NCI-H2171 (cell line): ENCODE measurements around the gene RIT2.

Source experiments
- DNase-seq: peaks from one replicate; lab custom pipeline; 2025; lab: John Stamatoyannopoulos, UW

Gene RIT2

DNA sequence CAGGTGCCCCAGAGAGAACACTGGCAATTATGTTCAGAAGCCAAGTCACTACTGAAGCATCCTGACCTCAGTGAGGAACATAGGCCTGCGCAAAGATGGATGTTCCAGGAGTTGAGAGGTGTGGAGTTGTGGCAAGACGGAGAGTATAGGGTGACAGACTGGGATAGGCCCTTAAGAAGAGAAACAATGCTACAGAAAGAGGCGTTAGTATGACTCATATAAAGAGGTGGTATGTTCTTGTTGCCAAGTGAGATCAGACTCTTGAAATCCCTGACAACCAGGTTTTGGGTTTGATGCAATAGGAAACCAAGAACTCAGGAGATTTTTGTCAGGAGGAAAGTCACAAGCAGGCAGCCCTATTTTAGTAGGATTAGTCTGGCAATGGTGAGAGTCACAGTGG, 185.6 kb downstream of the RIT2 start:
- DNase-seq = no peak

DNA sequence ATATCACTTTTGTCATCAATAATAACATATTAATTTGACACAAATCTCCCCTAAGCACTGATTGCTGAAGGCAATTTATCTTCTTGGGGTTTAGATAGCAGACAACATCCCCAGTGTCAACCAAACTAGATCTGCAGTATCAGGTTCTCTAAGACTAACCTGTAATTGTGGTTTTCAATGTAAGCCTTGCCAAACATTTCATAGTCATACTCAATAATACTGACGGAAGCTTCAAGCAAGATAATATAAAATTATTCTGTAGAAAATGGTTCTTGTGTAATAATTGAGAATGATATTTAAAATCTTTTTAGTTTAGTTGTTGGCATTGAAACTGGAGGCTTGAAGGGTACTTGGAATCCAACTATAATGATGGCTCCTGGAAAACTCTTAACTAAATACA, 186.3 kb downstream of the RIT2 start:
- DNase-seq = no peak

DNA sequence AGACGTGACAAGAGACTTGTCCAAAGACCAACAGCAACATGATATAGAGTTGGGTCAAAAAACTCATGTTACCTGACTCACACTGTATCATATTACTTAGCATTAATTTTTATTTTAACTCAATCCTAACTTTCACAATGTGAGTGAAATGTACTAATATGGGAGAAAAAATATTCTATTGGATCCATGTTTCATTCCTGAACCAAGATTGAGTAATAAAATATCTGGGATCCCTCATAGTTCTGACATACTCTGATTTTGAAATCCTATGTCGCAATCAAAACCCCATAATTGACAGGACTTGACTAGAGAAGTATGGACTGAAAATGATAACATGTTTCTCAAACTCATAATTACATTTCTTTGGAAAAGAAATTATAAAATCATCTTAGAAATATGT, 190.4 kb downstream of the RIT2 start:
- no peak for DNase-seq

DNA sequence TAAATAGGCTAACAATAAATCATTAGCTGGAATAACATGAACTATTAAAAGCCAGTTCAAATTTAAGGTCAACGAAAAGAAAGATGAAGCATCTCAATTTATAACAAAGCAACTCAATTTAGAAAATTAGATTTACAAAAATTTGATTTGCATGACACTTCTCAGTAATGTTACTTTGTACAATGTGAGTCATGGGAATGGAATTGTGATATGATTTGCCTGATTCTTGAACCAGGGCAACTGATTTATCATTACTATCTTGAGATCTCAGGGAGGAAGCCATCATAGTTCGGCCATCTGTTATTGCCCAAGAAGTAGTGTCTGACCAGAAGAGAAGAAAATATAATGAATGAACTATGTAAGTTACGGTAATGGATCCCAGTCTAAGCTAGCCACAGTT, 193.1 kb downstream of the RIT2 start:
- DNase-seq = no peak

DNA sequence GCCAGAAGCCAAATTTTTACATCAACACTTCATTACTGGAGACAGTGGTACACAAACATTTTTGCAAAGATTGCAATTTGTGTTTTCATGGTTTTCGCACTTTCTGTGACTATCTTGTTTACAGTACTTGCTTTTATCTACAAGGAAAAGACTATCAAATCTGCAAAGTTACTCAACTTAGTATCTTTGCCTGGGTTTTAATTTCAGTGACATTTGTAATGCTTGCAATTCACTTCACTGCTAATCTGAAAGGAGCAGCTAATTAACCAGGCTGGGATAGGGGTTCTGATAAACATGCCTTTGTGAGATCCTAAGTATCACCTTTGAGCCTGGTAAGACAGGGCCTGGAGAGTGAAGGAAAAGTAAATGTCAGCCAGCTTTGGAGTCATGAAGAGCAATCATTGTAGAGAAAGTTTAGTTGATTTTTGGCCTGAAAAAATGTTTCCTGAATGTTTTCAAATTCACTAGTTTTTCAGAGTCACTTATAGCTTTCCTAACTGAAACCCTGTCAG, 194.2 kb downstream of the RIT2 start:
- DNase-seq = no peak

DNA sequence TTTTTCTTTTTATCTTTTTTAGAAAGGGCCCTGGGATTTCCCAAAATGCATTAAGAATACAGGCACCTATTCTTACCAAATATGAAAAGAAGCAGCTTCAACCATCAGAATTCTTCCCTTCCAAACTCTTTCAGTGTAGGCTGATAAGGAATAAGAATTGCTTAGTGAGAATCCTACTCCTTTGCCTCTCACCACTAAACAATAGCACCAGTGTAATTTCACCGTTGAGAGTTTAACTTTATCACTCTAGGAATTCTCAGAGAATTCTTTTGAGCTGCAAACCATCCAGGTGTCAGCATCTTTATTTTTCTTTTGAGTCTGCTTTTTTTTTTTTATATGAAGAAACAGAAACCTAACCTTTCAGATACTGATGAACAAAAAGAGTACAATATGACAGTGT, 194.9 kb downstream of the RIT2 start:
- no peak for DNase-seq

DNA sequence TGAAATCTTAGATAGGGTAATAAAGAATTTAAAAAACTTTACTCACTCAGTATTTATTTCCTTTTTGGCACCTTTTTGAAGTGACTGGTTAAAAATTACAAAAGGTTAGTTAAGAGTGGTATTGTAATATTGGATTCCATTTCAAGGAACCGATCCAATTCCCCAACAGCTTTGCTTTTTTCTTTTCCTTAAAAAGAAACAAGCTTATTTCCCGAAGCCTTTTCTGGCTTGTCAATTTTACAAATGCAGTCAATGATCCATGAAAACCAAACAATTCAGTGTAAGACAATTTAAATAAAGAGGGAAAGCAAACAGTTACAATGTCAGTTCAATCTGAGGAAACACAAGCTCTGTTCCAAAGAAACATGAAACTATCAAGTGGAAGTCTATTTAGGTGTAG, 200.2 kb downstream of the RIT2 start:
- DNase-seq = no peak

DNA sequence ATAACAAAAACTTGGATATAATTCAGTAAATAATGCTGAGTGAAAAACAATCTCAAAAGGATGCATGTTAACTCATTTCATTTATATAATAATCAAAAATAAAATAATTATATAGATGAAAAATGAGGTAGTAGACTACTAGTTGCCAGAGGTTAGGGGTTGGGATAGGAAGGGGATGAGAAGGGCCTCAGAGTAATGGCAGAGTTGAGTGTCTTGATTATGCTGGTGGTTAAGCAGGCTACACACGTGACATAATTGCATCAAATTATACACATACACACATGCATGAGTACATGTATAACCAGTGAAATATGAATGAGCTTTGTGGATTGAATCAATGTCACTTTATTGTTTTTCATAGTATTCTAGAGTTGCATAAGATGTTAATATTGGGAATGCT, 201.0 kb downstream of the RIT2 start:
- no peak for DNase-seq

DNA sequence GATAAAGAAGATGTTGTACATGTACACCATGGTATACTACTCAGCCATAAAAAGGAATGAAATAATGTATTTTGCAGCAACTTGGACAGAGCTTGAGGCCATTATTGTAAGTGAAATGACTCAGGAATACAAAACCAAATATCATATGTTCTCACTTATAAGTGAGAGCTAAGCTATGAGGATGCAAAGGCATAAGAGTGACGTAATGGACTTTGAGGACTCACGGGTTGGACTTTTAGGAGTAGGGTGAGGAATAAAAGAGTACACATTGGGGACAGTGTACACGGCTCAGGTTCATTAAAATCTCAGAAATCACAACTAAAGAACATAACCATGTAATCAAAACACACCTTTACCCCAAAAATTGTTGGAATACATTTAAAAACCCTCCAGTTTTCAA, 206.4 kb downstream of the RIT2 start:
- DNase-seq = no peak

DNA sequence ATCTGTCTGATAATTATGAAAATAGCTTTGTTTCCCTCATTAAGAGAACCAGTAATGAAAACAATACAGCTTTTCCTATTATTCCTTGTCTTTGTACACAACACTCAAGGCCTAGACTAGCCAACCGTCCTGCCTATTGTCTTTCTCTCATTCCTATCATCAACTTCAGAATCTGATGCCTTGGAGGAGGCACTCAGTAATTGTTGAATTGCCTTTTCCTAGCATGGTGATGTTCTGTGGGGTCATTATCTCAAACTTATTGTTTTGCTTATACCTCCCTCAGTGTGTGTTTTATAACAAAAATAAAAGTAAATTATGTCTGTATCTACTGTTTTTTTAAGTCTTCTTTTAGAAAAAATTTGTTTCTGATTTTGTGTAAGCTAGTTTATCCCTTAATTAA, 208.7 kb downstream of the RIT2 start:
- no peak for DNase-seq

DNA sequence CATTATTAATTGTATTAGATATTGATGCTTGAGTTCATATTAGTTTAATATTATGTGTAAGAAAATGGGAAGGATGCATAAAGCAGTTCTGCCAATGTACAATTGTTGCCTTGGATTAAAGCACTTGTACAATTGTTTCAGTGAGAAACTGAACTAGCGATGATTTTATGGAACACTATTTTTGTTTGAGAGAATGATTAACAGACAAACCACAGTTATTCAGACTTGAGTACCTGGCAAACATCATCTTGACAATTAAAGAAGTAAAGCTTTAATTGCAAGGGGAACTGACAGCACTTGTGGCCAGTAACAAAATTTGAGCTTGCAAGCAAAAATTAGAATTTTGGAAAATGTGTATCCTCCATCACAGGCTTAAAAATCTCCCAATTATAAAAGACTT, 214.3 kb downstream of the RIT2 start:
- no peak for DNase-seq

DNA sequence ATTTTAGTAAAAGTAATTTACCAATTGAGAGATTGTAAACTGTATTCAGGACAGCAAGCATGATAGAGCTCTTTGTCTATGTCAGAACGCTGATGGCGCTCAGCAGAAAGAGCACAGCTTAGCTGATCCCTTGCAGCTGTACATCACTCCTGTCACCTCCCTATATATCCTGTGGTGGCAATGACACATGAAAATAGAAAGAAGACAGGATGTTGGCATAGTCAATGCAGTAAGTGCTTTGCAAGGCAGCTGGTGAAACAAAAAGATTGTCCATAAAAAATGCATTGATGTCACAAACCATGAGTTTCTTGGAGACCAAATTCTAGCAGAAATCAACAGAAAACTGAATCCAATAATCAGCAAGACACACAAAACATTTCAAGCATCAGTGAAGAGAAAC, 221.5 kb downstream of the RIT2 start:
- DNase-seq = no peak

DNA sequence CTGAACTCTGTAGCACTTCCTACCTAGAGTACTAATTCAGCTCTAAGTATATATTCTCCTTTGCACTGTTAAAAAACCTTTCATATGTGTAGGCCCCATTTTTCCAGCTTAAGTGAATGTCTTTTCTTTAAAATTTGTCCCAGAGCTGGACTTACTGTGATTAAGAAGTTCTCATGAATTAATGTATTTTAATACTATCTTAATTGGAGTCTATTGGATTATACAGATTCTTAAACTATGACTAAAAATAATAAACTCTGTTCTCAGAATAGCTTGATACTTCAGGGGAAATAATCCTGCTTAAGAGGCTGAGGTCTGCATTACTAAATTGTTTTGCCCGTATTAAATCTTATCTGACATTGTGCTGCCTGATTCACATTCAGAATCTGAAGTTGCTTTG, 223.3 kb downstream of the RIT2 start:
- no peak for DNase-seq

DNA sequence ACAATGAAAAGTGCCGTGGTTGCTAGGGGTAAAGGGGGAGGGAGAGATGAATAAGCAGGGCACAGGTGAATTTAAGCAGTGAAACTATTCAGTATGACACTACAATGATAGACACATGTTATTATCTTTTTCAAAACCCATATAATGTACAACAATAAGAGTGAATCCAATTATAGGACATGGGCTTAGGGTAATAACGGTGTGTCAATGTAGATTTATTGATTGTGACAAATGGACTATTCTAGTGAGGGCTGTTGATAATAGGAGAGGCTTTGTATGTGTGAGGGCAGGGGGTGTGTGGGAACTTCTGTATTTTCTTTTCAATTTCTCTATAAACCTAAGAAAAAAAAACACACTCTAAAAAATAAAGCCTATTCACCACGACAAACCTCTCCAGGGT, 223.8 kb downstream of the RIT2 start:
- DNase-seq = no peak

DNA sequence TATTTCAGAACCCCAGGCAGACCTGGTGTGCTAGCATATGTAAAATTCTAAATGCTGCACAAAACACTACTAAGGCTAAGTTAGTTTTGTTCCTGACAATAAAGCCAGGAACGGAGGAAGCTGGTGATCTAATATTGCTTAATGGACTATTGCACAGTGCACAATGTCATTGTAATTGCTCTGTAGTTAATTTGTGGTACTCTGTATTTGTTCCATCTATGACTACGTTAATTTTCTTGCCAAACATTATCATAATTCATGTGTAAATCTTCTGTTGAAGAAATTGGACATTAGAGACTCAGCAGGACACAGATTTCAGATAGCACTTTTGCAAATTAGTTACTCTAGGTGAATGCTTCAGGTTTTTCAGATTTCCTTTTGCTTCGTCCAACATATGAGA, 232.3 kb downstream of the RIT2 start:
- no peak for DNase-seq

DNA sequence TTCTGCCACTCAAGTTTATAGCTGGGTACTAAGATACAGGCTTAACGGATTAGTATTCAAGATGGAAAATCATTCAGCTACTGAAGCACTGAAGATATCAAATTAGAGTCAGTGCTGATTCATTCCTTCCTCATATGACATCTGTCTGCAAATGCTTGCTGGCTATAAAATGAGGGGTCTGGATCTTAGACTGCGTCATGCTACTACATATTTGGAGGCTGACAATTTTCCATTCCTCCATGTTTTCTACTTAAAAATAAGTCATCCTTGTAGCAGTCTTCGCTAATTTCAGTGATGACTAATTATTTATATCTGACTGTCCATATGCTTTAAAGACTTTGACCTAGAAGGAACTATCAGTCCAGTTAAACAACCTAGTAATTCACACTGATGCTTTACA, 233.4 kb downstream of the RIT2 start:
- no peak for DNase-seq

DNA sequence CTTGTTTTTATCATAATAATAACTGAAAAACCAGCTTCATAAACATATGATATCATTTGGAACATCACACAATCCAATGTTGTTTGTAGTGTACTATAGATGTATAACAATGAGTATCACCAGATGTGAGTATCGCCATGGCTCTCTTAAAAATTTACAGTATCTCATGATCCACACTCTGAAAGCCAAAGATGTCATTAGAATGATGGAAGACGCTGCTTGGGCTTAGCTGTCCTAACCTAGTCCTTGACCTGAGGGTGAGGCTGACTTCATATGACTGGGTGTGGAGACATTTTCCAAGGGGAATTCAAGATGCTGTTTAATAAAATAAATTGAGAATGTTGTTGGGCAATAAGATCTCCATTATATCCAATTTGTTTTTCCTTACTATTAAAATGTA, 242.6 kb downstream of the RIT2 start:
- DNase-seq = no peak

DNA sequence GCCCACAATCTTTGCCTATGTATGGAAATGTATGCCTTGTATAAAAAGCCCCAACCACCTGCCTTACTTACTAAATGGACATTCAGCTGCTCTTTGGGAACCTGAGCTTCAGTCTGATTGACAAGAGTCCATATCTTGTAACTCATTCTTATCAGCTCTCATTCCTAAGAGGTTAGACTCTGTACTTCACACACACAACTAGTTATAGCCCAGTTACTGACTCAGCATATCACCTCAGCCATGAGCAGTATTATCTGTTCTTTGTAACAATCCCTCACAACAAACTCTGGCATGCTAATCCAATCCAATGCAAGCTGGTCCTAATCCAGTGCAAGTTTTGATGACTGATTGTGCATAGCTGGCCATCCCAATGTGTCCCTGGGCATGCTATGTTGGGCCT, 250.6 kb downstream of the RIT2 start:
- DNase-seq = no peak

DNA sequence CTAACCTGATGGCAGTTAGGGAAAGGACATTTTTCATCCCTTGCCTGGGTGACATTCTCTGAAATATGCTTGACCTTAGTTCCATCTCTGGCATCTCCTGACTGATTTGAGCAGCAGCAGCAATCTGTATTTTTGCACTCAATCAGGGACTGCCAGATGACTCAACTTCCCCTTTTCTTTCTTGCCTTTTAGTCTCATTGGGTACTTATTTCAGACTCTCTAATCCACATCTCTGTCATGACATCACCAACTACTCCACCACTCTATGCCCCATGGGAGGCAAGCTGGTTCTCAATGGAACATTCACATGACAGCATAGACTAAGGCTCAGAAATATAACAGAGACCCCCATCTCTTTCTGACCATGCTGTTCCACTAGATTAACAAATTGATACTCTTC, 254.2 kb downstream of the RIT2 start:
- no peak for DNase-seq

DNA sequence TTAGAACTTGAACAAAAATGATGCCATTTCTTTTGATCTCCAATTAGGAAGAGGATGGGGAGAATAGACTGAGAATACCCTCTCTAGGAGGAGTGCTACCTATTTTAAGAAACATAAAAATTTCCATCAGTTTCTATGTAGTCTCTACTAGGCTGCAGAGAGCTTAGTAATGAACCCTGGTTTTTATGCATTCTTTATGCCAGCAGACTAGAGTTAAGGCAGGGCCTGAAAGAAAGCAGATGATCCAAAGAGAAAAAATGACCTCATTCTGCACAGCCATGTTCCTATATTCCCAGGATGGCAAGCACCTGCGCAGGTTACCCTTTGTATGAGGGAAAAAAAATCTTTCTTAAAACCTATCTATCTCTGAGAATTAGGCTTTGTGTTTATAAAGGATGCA, 254.9 kb downstream of the RIT2 start:
- DNase-seq = no peak

DNA sequence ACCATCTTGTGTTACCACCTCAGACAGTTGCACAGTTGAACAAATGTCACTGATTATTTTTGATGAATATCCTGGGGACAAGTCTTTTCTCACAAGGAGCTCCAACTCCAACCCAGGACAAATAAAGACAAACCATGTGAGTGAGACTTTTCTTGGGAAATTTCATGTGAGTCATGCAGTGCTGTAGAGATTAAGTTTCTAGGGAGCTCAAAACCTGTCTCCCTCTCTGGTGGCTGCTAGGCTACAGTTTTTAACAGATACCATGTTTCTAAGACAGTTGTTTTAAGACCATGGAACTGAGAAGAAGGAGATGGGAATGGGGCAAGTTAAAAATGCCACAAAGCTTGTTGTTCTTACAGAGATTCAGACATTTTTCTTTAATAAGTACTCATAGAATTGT, 255.5 kb downstream of the RIT2 start:
- DNase-seq = no peak

DNA sequence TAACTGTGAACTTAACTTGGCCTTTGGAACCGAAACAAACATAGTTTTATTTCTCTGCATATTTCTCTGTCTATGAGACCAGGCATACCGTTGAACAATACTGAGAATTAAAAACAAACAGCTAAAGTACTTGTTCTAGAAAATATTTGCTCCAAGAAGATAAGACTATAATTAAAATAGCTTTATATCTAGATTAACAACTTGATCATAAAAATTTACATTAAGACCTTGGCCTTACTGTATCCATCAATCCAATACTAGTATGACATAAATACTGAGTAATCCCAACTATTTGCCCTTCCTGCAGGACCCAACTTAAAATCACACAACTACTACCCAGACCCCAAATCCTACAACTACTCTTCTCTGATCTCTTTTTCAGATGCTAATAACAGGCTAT, 260.9 kb downstream of the RIT2 start:
- DNase-seq = no peak

DNA sequence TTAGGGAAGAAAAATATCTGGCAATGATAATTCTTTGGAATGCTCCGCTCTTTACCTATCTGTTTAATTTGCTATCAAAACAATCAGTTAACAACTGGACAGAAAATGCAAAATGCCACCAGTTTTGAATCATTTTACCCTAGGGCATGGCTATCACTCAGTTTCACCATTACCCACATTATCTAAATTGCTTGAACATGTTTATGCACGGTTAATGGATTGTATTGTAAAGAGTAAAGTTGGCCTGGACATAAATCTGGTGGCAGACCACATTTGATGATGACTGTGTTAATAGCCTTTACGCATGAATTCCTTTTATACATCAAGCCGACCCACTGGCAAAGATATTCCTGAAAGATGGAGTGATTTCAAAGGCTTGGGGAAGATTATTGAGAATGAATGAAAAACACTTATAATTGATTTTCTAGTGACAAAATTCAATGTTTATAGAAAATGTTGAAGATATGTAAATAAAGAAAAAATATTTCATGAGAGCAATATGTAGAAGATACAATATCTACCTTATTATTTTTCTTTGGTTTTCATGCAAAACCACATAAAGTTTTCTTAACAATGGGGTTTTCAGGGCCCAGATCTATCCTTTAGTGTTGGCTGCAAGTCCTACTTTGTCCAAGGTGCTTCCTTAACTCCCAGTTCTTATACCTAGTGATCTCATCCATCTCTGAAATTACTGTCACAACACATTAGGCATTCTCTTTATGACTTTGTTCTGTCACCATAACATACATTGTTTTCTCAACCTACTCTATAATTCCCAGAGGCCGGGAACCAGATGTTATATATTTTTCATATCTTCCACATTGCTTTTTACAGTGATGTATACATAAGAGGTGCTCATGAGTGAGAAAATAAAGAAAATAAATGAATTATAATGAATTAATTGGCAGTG, 265.1 kb downstream of the RIT2 start:
- no peak for DNase-seq

DNA sequence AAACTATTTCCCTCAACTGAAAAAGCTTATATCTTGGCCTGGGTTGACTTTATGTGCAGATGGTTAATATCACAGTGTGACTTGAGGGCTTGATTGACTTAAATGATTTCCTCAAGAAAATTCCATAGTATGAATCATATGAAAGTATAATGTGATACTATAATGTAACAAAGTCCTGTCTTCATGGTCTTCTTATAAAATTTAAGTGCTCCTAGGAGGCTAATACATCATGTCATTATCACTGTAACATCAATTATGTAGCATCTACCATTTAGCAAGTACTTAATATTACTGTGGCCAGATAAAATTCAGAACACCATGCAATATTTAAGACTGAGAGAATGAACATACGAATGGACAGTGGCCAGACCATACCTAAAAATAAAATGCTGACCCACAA, 276.1 kb downstream of the RIT2 start:
- no peak for DNase-seq
